Temporal lobe (tissue), 1 donor: Measurements from ENCODE around the gene SLC12A5. TPM values are rescaled to one million over a fixed set of nuclear protein-coding genes. Genes with fewer than 3 reads are reported as not detected.

Source experiments
- total RNA-seq: library from RNA; depleted of rRNA; stranded (reverse); fragments of >200 nt; gene quantifications from one replicate; pipeline ENCODE4 v1.2.3, GENCODE V29; 2014

The SLC12A5 gene
- total RNA-seq, 1 donor from 2014 or later: 17.2 TPM

Other genes with a start within 250 kb of the SLC12A5 start
- 0.49 TPM for gene WFDC3, start 237.3 kb upstream of the SLC12A5 start, total RNA-seq
- gene DNTTIP1, start 237.3 kb upstream of the SLC12A5 start, total RNA-seq: 9.6 TPM
- 3.2 TPM for gene UBE2C, start 216.6 kb upstream of the SLC12A5 start, total RNA-seq
- gene TNNC2, start 201.9 kb upstream of the SLC12A5 start, total RNA-seq: 0.25 TPM
- 12.3 TPM for gene SNX21, start 195.4 kb upstream of the SLC12A5 start, total RNA-seq
- 23.1 TPM for gene ACOT8, start 171.8 kb upstream of the SLC12A5 start, total RNA-seq
- 8.6 TPM for gene ZSWIM3, start 171.6 kb upstream of the SLC12A5 start, total RNA-seq
- gene ZSWIM1, start 148.0 kb upstream of the SLC12A5 start, total RNA-seq: 3.4 TPM
- gene SPATA25, start 141.6 kb upstream of the SLC12A5 start, total RNA-seq: 0.25 TPM
- gene NEURL2, start 138.0 kb upstream of the SLC12A5 start, total RNA-seq: 3.2 TPM
- gene CTSA, start 137.9 kb upstream of the SLC12A5 start, total RNA-seq: 10.3 TPM
- gene PLTP, start 117.1 kb upstream of the SLC12A5 start, total RNA-seq: 18.2 TPM
- 14.5 TPM for gene PCIF1, start 94.5 kb upstream of the SLC12A5 start, total RNA-seq
- 8.1 TPM for gene ZNF335, start 57.0 kb upstream of the SLC12A5 start, total RNA-seq
- gene MMP9, start 20.3 kb upstream of the SLC12A5 start, total RNA-seq: 0.25 TPM
- gene NCOA5, start 60.7 kb downstream of the SLC12A5 start, total RNA-seq: 21.6 TPM
- gene CD40, start 89.1 kb downstream of the SLC12A5 start, total RNA-seq: 0.49 TPM